IMR-90 (cell line): Measurements from ENCODE around the gene PCED1B. TPM values are rescaled to one million over a fixed set of nuclear protein-coding genes. Genes with fewer than 3 reads are reported as not detected.

Experiments used
- ATAC-seq: fragments of 200-7000 bp; cut with Tn5 transposase; 2 replicates; pipeline ENCODE4 v1.9.1; 2020; ENCODE audit warnings: low read depth, mild to moderate bottlenecking, moderate library complexity
- BruUV-seq: library from RNA; stranded (reverse); fragments of 400-500 nt; replicated peaks from 2 replicates; lab custom pipeline; 2021; lab: Mats Ljungman, UMichigan
- CTCF ChIA-PET: fragments of 300-600 bp; formaldehyde crosslinking; extraction: SDS; loops from one replicate; lab custom pipeline; 2021; ENCODE audit warnings: antibody characterized with exemption; lab: Yijun Ruan, JAX
- POLR2A ChIA-PET: fragments of 300-600 bp; sonication (Branson Sonifier 250); formaldehyde crosslinking; loops from one replicate; lab custom pipeline; 2022; ENCODE audit warnings: antibody characterized with exemption; ENCODE audit not compliant: unreplicated experiment; lab: Charles Lee
- DNase-seq: peaks from one replicate; pipeline ENCODE4 v3.0.0; 2013
- H2AFZ ChIP-seq: replicated peaks from 2 replicates; pipeline ENCODE3; 2013; ENCODE audit warnings: low read length, mild to moderate bottlenecking; ENCODE audit not compliant: poor library complexity
- H2AK5ac ChIP-seq: 2 replicates; pipeline ENCODE4 v1.6.1; 2013; ENCODE audit warnings: low read depth, low read length, inconsistent platforms
- H2AK9ac ChIP-seq: replicated peaks from 2 replicates; pipeline ENCODE3; 2013; ENCODE audit warnings: mild to moderate bottlenecking, low read depth, low read length, moderate library complexity; ENCODE audit not compliant: poor library complexity
- H2BK120ac ChIP-seq: 2 replicates; pipeline ENCODE4 v1.6.1; 2013; ENCODE audit warnings: low read depth, low read length, inconsistent platforms
- H2BK15ac ChIP-seq: 3 replicates; pipeline ENCODE4 v1.6.1; 2013; ENCODE audit warnings: low read depth, low read length, inconsistent platforms
- H2BK20ac ChIP-seq: 2 replicates; pipeline ENCODE4 v1.6.1; 2013; ENCODE audit warnings: low read depth, mild to moderate bottlenecking, inconsistent platforms, low read length, moderate library complexity
- H2BK5ac ChIP-seq: 2 replicates; pipeline ENCODE4 v1.6.1; 2013; ENCODE audit warnings: mild to moderate bottlenecking, low read depth, low read length, inconsistent platforms; ENCODE audit not compliant: poor library complexity, severe bottlenecking
- H3K14ac ChIP-seq: replicated peaks from 2 replicates; pipeline ENCODE4 v1.6.1; 2013; ENCODE audit warnings: low read depth, low read length, inconsistent platforms
- H3K18ac ChIP-seq: 2 replicates; pipeline ENCODE4 v1.6.1; 2013; ENCODE audit warnings: low read depth, low read length, control low read depth
- H3K23ac ChIP-seq: 2 replicates; pipeline ENCODE4 v1.6.1; 2013; ENCODE audit warnings: low read depth, low read length, inconsistent platforms
- H3K27ac ChIP-seq: 2 replicates; pipeline ENCODE4 v1.5.1; 2013; ENCODE audit warnings: mild to moderate bottlenecking, control low read depth, low read length; ENCODE audit not compliant: insufficient read depth
- H3K27me3 ChIP-seq: 2 replicates; pipeline ENCODE4 v1.6.1; 2013; ENCODE audit warnings: low read length; ENCODE audit not compliant: control insufficient read depth, insufficient read depth
- H3K36me3 ChIP-seq: 2 replicates; pipeline ENCODE4 v1.6.1; 2013; ENCODE audit warnings: low read length, mixed read lengths; ENCODE audit not compliant: control insufficient read depth, insufficient read depth
- H3K4ac ChIP-seq: 2 replicates; pipeline ENCODE4 v1.6.1; 2013; ENCODE audit warnings: low read depth, low read length, inconsistent platforms
- H3K4me1 ChIP-seq: 2 replicates; pipeline ENCODE4 v1.6.1; 2013; ENCODE audit warnings: low read length, mixed read lengths; ENCODE audit not compliant: control insufficient read depth, insufficient read depth
- H3K4me2 ChIP-seq: 2 replicates; pipeline ENCODE4 v1.6.1; 2013; ENCODE audit warnings: low read depth, mild to moderate bottlenecking, control low read depth, low read length, moderate library complexity
- H3K4me3 ChIP-seq: 2 replicates; pipeline ENCODE4 v1.5.1; 2013; ENCODE audit warnings: low read depth, mild to moderate bottlenecking, control low read depth, low read length, moderate library complexity; ENCODE audit not compliant: insufficient read depth
- H3K56ac ChIP-seq: 2 replicates; pipeline ENCODE4 v1.6.1; 2013; ENCODE audit warnings: low read length, inconsistent platforms; ENCODE audit not compliant: insufficient read depth; ENCODE audit errors: extremely low read depth
- H3K79me1 ChIP-seq, 2 experiments: 2 replicates each; pipeline ENCODE4 v1.6.1; 2013; ENCODE audit warnings: low read length in 2 of 2, inconsistent platforms in 1 of 2, low read depth in 1 of 2
- H3K9ac ChIP-seq: 2 replicates; pipeline ENCODE4 v1.6.1; 2013; ENCODE audit warnings: low read depth, low read length, control low read depth
- H3K9me1 ChIP-seq: 2 replicates; pipeline ENCODE4 v1.6.1; 2013; ENCODE audit warnings: low read length, inconsistent platforms; ENCODE audit not compliant: insufficient read depth
- H3K9me3 ChIP-seq: 2 replicates; pipeline ENCODE4 v1.6.1; 2013; ENCODE audit warnings: low read length; ENCODE audit not compliant: control insufficient read depth, insufficient read depth
- H4K20me1 ChIP-seq: 2 replicates; pipeline ENCODE4 v1.6.1; 2013; ENCODE audit warnings: low read length, inconsistent platforms; ENCODE audit not compliant: insufficient read depth
- H4K5ac ChIP-seq: 2 replicates; pipeline ENCODE4 v1.6.1; 2013; ENCODE audit warnings: mild to moderate bottlenecking, low read depth, low read length, control low read depth
- H4K8ac ChIP-seq, 2 experiments: 2 replicates each; pipeline ENCODE4 v1.6.1; 2013; ENCODE audit warnings: low read depth in 2 of 2, low read length in 2 of 2, control low read depth in 1 of 2, inconsistent platforms in 1 of 2
- H4K91ac ChIP-seq: 2 replicates; pipeline ENCODE4 v1.6.1; 2013; ENCODE audit warnings: low read depth, low read length, inconsistent platforms; ENCODE audit not compliant: insufficient read depth
- CHD1 ChIP-seq: IDR thresholded peaks from 2 replicates; pipeline ENCODE4 v1.6.1; 2012; ENCODE audit warnings: low read depth, low read length, improper control_type of control experiment
- MXI1 ChIP-seq: IDR thresholded peaks from 2 replicates; pipeline ENCODE4 v1.6.1; 2012; ENCODE audit warnings: low read depth, mild to moderate bottlenecking, low read length, moderate library complexity, borderline replicate concordance
- NFE2L2 ChIP-seq: fragments of 150-350 bp; IDR thresholded peaks from 2 replicates; pipeline ENCODE4 v1.6.1; 2016; ENCODE audit warnings: low read depth, mild to moderate bottlenecking, low read length
- RAD21 ChIP-seq: IDR thresholded peaks from 2 replicates; pipeline ENCODE4 v1.6.1; 2012; ENCODE audit warnings: low read length, improper control_type of control experiment
- RFX5 ChIP-seq: IDR thresholded peaks from 2 replicates; pipeline ENCODE4 v1.8.0; 2012; ENCODE audit warnings: low read depth, mild to moderate bottlenecking, low read length, moderate library complexity
- SMC3 ChIP-seq: fragments of 150-350 bp; IDR thresholded peaks from 2 replicates; pipeline ENCODE4 v1.6.1; 2016; ENCODE audit warnings: low read depth, mild to moderate bottlenecking, antibody characterized with exemption, low read length, moderate library complexity
- WGBS, 2 experiments: methylation state at CpG; one replicate each; pipeline versions ENCODE4 v1.1.5 to v1.1.7; 2013; ENCODE audit warnings: missing lambda C conversion rate in 2 of 2; ENCODE audit not compliant: insufficient read length in 1 of 2; ENCODE audit errors: extremely low coverage in 2 of 2; 5-methylcytosine and 5-hydroxymethylcytosine counted together
- dilution Hi-C: fragments of 300-500 bp; cut with HindIII; formaldehyde crosslinking; loops from one replicate; pipeline ENCODE4 v1.14.3; 2018; ENCODE audit warnings: low sequenced_read_pairs; ENCODE audit not compliant: unreplicated experiment
- in situ Hi-C: fragments of 300-500 bp; cut with MboI; formaldehyde crosslinking; loops from 3 replicates; pipeline ENCODE4 v1.14.3; 2019; ENCODE audit warnings: low sequenced_read_pairs, inconsistent platforms, mixed read lengths
- intact Hi-C: fragments of 100-400 bp; cut with micrococcal nuclease; formaldehyde crosslinking; loops from 2 replicates; pipeline ENCODE4 v1.10.0; 2022
- polyA plus RNA-seq, 3 experiments: library from polyadenylated mRNA; depleted of rRNA; stranded (reverse); fragments of >200 nt; gene quantifications; 2 replicates each; pipeline ENCODE4 v1.2.3, GENCODE V29; 2012; ENCODE audit warnings: low replicate concordance in 1 of 3
- total RNA-seq: library from RNA; depleted of rRNA; stranded (reverse); fragments of >200 nt; gene quantifications from 2 replicates; pipeline ENCODE4 v1.2.3, GENCODE V29; 2012
- TF ChIP-seq, protein P1 (sequence below): fragments of 150-350 bp; IDR thresholded peaks from 2 replicates; pipeline ENCODE4 v1.6.1; 2017; ENCODE audit warnings: mild to moderate bottlenecking, antibody characterized with exemption, low read length, low read depth

PCED1B gene
- total and polyA plus RNA-seq, 2 of the 4 experiments (the other 2 are of a cell fraction): 0.36 to 2.6 TPM

DNA sequence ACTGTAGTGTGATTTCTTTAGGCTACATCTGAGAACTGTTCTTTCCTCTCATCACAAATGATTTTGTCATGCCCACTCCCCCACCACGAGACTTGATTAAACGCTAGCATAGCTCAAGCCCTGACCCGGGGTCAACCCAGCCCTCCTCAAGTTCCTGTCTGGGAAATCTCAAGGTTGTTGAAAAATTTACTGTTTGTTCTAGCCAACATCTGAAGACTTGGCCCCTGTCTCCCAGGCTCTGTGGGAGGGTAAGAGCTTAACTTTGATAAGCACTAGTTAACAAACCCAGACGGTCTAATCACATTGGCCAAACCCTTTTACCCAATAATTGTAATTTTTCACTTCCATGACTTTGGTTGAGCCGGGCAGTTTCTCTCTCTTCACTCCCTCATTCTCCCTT lies 86.5 kb downstream of the PCED1B start:
- Histone ChIP-seq H2BK5ac (no peak overlapping the region), H3K4me3 (no peak overlapping the region), H3K4me2 (no peak overlapping the region), H3K4ac (no peak overlapping the region), H4K20me1 (no peaks in the 10 kb centered on the region), H3K36me3 (no peaks in the 10 kb centered on the region), H2AK5ac (no peak overlapping the region), H3K4me1 (peaks cover 5% of the 10 kb centered on the region; the same call in 1 of the 2 replicates), H3K9me3 (0 out of 2 replicates have a peak, but pooled peaks cover 3% of the 10 kb centered on the region), H2AFZ (no peak overlapping the region), H3K27me3 (no peaks in the 10 kb centered on the region), H3K27ac (no peak overlapping the region), H3K23ac (no peak overlapping the region), H4K8ac (no peak overlapping the region), H2BK15ac (no peak overlapping the region), H2BK20ac (no peak overlapping the region), H2BK120ac (no peak overlapping the region), H3K9me1 (no peaks in the 10 kb centered on the region), H3K56ac (no peak overlapping the region), H4K91ac (no peak overlapping the region), H4K5ac (no peak overlapping the region), H3K79me1 (no peaks in the 10 kb centered on the region), H3K9ac (no peak overlapping the region), H3K14ac (no peak overlapping the region), H3K18ac (no peak overlapping the region), H2AK9ac (no peak overlapping the region)
- TF ChIP-seq NFE2L2 (no peak), RAD21 (no peak), RFX5 (no peak), SMC3 (no peak), MXI1 (no peak), CHD1 (no peak)
- TF ChIP-seq, protein P1, sequence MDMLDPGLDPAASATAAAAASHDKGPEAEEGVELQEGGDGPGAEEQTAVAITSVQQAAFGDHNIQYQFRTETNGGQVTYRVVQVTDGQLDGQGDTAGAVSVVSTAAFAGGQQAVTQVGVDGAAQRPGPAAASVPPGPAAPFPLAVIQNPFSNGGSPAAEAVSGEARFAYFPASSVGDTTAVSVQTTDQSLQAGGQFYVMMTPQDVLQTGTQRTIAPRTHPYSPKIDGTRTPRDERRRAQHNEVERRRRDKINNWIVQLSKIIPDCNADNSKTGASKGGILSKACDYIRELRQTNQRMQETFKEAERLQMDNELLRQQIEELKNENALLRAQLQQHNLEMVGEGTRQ: no peak
- WGBS, 2 experiments: no CpG with 5 or more reads among the region's 5 CpGs
- ATAC-seq: no peak
- intact Hi-C loops (no loop called here), in situ Hi-C loops (no loop called here), dilution Hi-C loops (no loop called here)
- DNase-seq: no peak
- no TSS peak for BruUV-seq
- POLR2A ChIA-PET: interaction anchor here (0.6 kb wide), 1 partner anchor 740 kb away, joined by 3 read pairs; no protein-coding TSS in a partner anchor
- CTCF ChIA-PET: interaction anchor here (1.1 to 1.2 kb wide), 2 partner anchors 10 to 13 kb away, joined by 3 read pairs; no protein-coding TSS in a partner anchor
